Neural cell (in vitro differentiated cells): ENCODE measurements around the gene CEP170B.

Source experiments
- EP300 ChIP-seq: fragments of 450-650 bp; conservative IDR thresholded peaks from 2 replicates; pipeline ENCODE4 v1.6.1; 2014; ENCODE audit warnings: antibody characterized with exemption, mild to moderate bottlenecking, moderate library complexity; ENCODE audit not compliant: poor library complexity, severe bottlenecking
- EZH2 ChIP-seq: fragments of 200-600, 300-800 bp; shearing (Covaris generic), sonication (generic); IDR thresholded peaks from 2 replicates; pipeline ENCODE4 v1.6.1; 2014; ENCODE audit warnings: antibody characterized with exemption, low read length, borderline replicate concordance, mild to moderate bottlenecking; ENCODE audit not compliant: insufficient read depth, poor library complexity, severe bottlenecking
- MXI1 ChIP-seq: fragments of 450-650 bp; conservative IDR thresholded peaks from 2 replicates; pipeline ENCODE4 v1.6.1; 2014; ENCODE audit warnings: antibody characterized with exemption, mild to moderate bottlenecking; ENCODE audit not compliant: poor library complexity, severe bottlenecking
- POLR2AphosphoS5 ChIP-seq: IDR thresholded peaks from 2 replicates; pipeline ENCODE4 v1.6.1; 2012
- RAD21 ChIP-seq: fragments of 450-650 bp; conservative IDR thresholded peaks from 2 replicates; pipeline ENCODE4 v1.6.1; 2014; ENCODE audit warnings: antibody characterized with exemption, mild to moderate bottlenecking, moderate library complexity
- TAF1 ChIP-seq: IDR thresholded peaks from 2 replicates; pipeline ENCODE4 v1.6.1; 2012; ENCODE audit warnings: low read depth
- TF ChIP-seq, protein P1 (sequence below): fragments of 450-650 bp; IDR thresholded peaks from 2 replicates; pipeline ENCODE4 v1.5.1; 2014; ENCODE audit warnings: antibody characterized with exemption, mild to moderate bottlenecking, moderate library complexity; ENCODE audit not compliant: poor library complexity, severe bottlenecking
- TF ChIP-seq, protein P2 (sequence below): IDR thresholded peaks from 2 replicates; pipeline ENCODE4 v1.6.1; 2012; ENCODE audit warnings: borderline replicate concordance

DNA sequence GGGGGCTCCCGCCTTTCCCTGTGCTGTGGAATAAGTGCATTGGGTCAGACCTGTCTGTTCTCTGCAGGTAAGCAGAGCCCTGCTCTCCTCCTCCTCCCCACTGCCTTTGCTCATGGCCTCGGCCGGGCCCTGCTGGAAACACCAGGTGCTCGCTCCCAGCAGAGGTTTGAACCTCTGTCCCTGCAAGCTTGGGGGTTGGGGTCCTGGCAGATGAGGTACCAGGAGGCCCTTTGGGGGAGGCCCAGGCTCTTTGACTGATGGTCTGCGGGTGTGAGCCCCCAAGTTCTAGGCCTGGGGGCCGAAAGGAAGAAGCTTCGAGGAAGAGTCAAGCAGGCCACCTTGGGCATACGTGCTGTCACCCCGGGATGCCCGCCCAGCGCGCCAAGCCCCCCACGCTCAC, 22.1 kb upstream of the CEP170B start:
- TF ChIP-seq, protein P1, sequence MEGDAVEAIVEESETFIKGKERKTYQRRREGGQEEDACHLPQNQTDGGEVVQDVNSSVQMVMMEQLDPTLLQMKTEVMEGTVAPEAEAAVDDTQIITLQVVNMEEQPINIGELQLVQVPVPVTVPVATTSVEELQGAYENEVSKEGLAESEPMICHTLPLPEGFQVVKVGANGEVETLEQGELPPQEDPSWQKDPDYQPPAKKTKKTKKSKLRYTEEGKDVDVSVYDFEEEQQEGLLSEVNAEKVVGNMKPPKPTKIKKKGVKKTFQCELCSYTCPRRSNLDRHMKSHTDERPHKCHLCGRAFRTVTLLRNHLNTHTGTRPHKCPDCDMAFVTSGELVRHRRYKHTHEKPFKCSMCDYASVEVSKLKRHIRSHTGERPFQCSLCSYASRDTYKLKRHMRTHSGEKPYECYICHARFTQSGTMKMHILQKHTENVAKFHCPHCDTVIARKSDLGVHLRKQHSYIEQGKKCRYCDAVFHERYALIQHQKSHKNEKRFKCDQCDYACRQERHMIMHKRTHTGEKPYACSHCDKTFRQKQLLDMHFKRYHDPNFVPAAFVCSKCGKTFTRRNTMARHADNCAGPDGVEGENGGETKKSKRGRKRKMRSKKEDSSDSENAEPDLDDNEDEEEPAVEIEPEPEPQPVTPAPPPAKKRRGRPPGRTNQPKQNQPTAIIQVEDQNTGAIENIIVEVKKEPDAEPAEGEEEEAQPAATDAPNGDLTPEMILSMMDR, result no peak
- TF ChIP-seq TAF1, result no peak
- no peak for TF ChIP-seq POLR2AphosphoS5
- no peak for TF ChIP-seq EZH2
- no peak for TF ChIP-seq RAD21
- no peak for TF ChIP-seq EP300
- TF ChIP-seq, protein P2, sequence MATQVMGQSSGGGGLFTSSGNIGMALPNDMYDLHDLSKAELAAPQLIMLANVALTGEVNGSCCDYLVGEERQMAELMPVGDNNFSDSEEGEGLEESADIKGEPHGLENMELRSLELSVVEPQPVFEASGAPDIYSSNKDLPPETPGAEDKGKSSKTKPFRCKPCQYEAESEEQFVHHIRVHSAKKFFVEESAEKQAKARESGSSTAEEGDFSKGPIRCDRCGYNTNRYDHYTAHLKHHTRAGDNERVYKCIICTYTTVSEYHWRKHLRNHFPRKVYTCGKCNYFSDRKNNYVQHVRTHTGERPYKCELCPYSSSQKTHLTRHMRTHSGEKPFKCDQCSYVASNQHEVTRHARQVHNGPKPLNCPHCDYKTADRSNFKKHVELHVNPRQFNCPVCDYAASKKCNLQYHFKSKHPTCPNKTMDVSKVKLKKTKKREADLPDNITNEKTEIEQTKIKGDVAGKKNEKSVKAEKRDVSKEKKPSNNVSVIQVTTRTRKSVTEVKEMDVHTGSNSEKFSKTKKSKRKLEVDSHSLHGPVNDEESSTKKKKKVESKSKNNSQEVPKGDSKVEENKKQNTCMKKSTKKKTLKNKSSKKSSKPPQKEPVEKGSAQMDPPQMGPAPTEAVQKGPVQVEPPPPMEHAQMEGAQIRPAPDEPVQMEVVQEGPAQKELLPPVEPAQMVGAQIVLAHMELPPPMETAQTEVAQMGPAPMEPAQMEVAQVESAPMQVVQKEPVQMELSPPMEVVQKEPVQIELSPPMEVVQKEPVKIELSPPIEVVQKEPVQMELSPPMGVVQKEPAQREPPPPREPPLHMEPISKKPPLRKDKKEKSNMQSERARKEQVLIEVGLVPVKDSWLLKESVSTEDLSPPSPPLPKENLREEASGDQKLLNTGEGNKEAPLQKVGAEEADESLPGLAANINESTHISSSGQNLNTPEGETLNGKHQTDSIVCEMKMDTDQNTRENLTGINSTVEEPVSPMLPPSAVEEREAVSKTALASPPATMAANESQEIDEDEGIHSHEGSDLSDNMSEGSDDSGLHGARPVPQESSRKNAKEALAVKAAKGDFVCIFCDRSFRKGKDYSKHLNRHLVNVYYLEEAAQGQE, result no peak
- TF ChIP-seq MXI1, result no peak
